RWPE2 (cell line): ENCODE results near the gene STT3B.

Experiments
- ATAC-seq: fragments of 200-7000 bp; cut with Tn5 transposase; 3 replicates; pipeline ENCODE4 v1.9.1; 2021; ENCODE audit warnings: low read depth
- DNase-seq: peaks from one replicate; pipeline ENCODE4 v3.0.0-alpha.2; 2020; ENCODE audit warnings: low spot score
- H3K27ac ChIP-seq: fragments of 450-650 bp; 2 replicates; pipeline ENCODE4 v1.5.1; 2017; ENCODE audit warnings: mild to moderate bottlenecking; ENCODE audit not compliant: poor library complexity, severe bottlenecking
- H3K27me3 ChIP-seq: fragments of 250-450 bp; sonication (Bioruptor Pico); 2 replicates; pipeline ENCODE4 v1.5.1; 2021; ENCODE audit warnings: mild to moderate bottlenecking, moderate library complexity; ENCODE audit not compliant: insufficient read depth, poor library complexity, severe bottlenecking
- H3K36me3 ChIP-seq: fragments of 250-450 bp; sonication (Bioruptor Pico); 2 replicates; pipeline ENCODE4 v1.5.1; 2020; ENCODE audit warnings: low read depth, mild to moderate bottlenecking, moderate library complexity
- H3K4me1 ChIP-seq: fragments of 250-450 bp; sonication (Bioruptor Pico); 2 replicates; pipeline ENCODE4 v1.5.1; 2021; ENCODE audit warnings: mild to moderate bottlenecking, moderate library complexity; ENCODE audit not compliant: insufficient read depth, poor library complexity, severe bottlenecking
- H3K4me3 ChIP-seq: fragments of 250-450 bp; sonication (Bioruptor Pico); 2 replicates; pipeline ENCODE4 v1.5.1; 2021; ENCODE audit warnings: mild to moderate bottlenecking, moderate library complexity; ENCODE audit not compliant: severe bottlenecking
- H3K9me3 ChIP-seq: fragments of 250-450 bp; sonication (Bioruptor Pico); 2 replicates; pipeline ENCODE4 v1.5.1; 2021; ENCODE audit warnings: mild to moderate bottlenecking, moderate library complexity; ENCODE audit not compliant: severe bottlenecking
- CTCF ChIP-seq: fragments of 450-650 bp; IDR thresholded peaks from one replicate; pipeline ENCODE4 v1.5.1; 2017; ENCODE audit warnings: mild to moderate bottlenecking, moderate library complexity; ENCODE audit not compliant: poor library complexity, severe bottlenecking

STT3B gene

GRCh38 chr3:31544634-31545033 is 11.9 kb downstream of the STT3B start:
- H3K27ac ChIP-seq: no peak overlapping the region
- no peak for DNase-seq
- no peaks in the 10 kb centered on the region for H3K9me3 ChIP-seq
- no peak for ATAC-seq
- H3K4me3 ChIP-seq: no peak overlapping the region
- TF ChIP-seq CTCF: no peak
- H3K36me3 ChIP-seq: peaks cover 21% of the 10 kb centered on the region
- H3K4me1 ChIP-seq: peaks cover 62% of the 10 kb centered on the region
- H3K27me3 ChIP-seq: no peaks in the 10 kb centered on the region

GRCh38 chr3:31546162-31546561 is 13.4 kb downstream of the STT3B start:
- H3K4me3 ChIP-seq: no peak overlapping the region
- H3K27ac ChIP-seq: no peak overlapping the region
- TF ChIP-seq CTCF: no peak
- no peaks in the 10 kb centered on the region for H3K9me3 ChIP-seq
- peaks cover 14% of the 10 kb centered on the region for H3K36me3 ChIP-seq
- peaks cover 46% of the 10 kb centered on the region for H3K4me1 ChIP-seq
- no peak for ATAC-seq
- no peaks in the 10 kb centered on the region for H3K27me3 ChIP-seq
- DNase-seq: no peak

GRCh38 chr3:31546725-31547124 is 14.0 kb downstream of the STT3B start:
- no peak overlapping the region for H3K4me3 ChIP-seq
- peaks cover 12% of the 10 kb centered on the region for H3K36me3 ChIP-seq
- TF ChIP-seq CTCF: no peak
- DNase-seq (no peak), ATAC-seq (no peak)
- peaks cover 41% of the 10 kb centered on the region for H3K4me1 ChIP-seq
- H3K27me3 ChIP-seq: no peaks in the 10 kb centered on the region
- H3K27ac ChIP-seq: peak overlapping the region; percentile 46
- no peaks in the 10 kb centered on the region for H3K9me3 ChIP-seq

- TF ChIP-seq CTCF: peak; percentile 90
- DNase-seq (no peak), ATAC-seq (no peak; the same call in 2 of the 3 replicates)
- H3K27ac ChIP-seq: no peak overlapping the region
- no peaks in the 10 kb centered on the region for H3K27me3 ChIP-seq
- no peaks in the 10 kb centered on the region for H3K36me3 ChIP-seq
- peaks cover 17% of the 10 kb centered on the region for H3K4me1 ChIP-seq
- H3K9me3 ChIP-seq: no peaks in the 10 kb centered on the region
- H3K4me3 ChIP-seq: no peak overlapping the region
Measured at GRCh38 chr3:31550452-31551251, 17.9 kb downstream of the STT3B start.

GRCh38 chr3:31551646-31552045 is 18.9 kb downstream of the STT3B start:
- DNase-seq (no peak), ATAC-seq (no peak)
- H3K4me3 ChIP-seq: no peak overlapping the region
- H3K4me1 ChIP-seq: peaks cover 17% of the 10 kb centered on the region
- no peaks in the 10 kb centered on the region for H3K27me3 ChIP-seq
- TF ChIP-seq CTCF: no peak
- H3K36me3 ChIP-seq: no peaks in the 10 kb centered on the region
- no peaks in the 10 kb centered on the region for H3K9me3 ChIP-seq
- no peak overlapping the region for H3K27ac ChIP-seq
